H1 (cell line): ENCODE data around the gene RICTOR. TPM values are rescaled to one million over a fixed set of nuclear protein-coding genes. Genes with fewer than 3 reads are reported as not detected.

ENCODE experiments used
- polyA plus RNA-seq, 7 experiments: library from polyadenylated mRNA; depleted of rRNA in 3 of 7; stranded (reverse) in 5 of 7; unstranded in 2 of 7; fragments of >200 nt in 5 of 7; fragments of 200-250 nt in 2 of 7; gene quantifications; 1 replicate in 5 of 7; 2 replicates in 1 of 7; 4 replicates in 1 of 7; pipeline versions ENCODE4 v1.2.1 to v1.2.3, GENCODE V29; 2011 to 2013; ENCODE audit warnings: missing spikeins in 2 of 7, mixed read lengths in 2 of 7
- total RNA-seq: library from RNA; stranded (reverse); fragmentation: NEBNext Ultra II Directional; extraction: Animal tissue kit (Norgen Biotek cat#: 25700); gene quantifications from 2 replicates; pipeline ENCODE4 v1.2.1, GENCODE V29; 2021
- TF ChIP-seq, protein P1 (sequence below): fragments of 300-600 bp; sonication (generic); IDR thresholded peaks from 2 replicates; pipeline ENCODE4 v1.7.1; 2012; ENCODE audit warnings: low read length, moderate library complexity, mild to moderate bottlenecking, inconsistent platforms; ENCODE audit not compliant: insufficient replicate concordance

RICTOR gene
- total and polyA plus RNA-seq, 2 of the 8 experiments (the other 6 are each of a cell fraction or from before 2014, with no cell fraction given), result 4.3 to 26.6 TPM

DNA sequence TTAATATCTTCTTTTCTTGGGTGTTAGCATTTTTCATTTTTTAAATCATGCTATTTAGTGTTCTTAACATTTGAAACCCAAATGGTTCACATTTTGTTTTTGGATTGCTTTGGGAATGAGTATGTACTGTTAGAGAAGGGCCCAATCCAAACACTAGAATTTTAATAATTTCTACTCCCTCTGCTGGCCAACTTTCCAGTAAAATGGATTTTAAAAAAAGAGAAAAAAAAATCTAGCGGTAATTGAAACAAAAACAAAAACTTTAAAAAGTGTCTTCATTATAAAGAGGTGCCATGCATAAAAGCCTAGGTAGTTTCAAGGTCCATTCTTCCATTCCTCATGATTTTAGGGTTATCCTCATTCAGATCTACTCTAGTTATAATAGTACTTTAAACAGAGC lies 32.1 kb upstream of the RICTOR start (continued):
- TF ChIP-seq, protein P1, sequence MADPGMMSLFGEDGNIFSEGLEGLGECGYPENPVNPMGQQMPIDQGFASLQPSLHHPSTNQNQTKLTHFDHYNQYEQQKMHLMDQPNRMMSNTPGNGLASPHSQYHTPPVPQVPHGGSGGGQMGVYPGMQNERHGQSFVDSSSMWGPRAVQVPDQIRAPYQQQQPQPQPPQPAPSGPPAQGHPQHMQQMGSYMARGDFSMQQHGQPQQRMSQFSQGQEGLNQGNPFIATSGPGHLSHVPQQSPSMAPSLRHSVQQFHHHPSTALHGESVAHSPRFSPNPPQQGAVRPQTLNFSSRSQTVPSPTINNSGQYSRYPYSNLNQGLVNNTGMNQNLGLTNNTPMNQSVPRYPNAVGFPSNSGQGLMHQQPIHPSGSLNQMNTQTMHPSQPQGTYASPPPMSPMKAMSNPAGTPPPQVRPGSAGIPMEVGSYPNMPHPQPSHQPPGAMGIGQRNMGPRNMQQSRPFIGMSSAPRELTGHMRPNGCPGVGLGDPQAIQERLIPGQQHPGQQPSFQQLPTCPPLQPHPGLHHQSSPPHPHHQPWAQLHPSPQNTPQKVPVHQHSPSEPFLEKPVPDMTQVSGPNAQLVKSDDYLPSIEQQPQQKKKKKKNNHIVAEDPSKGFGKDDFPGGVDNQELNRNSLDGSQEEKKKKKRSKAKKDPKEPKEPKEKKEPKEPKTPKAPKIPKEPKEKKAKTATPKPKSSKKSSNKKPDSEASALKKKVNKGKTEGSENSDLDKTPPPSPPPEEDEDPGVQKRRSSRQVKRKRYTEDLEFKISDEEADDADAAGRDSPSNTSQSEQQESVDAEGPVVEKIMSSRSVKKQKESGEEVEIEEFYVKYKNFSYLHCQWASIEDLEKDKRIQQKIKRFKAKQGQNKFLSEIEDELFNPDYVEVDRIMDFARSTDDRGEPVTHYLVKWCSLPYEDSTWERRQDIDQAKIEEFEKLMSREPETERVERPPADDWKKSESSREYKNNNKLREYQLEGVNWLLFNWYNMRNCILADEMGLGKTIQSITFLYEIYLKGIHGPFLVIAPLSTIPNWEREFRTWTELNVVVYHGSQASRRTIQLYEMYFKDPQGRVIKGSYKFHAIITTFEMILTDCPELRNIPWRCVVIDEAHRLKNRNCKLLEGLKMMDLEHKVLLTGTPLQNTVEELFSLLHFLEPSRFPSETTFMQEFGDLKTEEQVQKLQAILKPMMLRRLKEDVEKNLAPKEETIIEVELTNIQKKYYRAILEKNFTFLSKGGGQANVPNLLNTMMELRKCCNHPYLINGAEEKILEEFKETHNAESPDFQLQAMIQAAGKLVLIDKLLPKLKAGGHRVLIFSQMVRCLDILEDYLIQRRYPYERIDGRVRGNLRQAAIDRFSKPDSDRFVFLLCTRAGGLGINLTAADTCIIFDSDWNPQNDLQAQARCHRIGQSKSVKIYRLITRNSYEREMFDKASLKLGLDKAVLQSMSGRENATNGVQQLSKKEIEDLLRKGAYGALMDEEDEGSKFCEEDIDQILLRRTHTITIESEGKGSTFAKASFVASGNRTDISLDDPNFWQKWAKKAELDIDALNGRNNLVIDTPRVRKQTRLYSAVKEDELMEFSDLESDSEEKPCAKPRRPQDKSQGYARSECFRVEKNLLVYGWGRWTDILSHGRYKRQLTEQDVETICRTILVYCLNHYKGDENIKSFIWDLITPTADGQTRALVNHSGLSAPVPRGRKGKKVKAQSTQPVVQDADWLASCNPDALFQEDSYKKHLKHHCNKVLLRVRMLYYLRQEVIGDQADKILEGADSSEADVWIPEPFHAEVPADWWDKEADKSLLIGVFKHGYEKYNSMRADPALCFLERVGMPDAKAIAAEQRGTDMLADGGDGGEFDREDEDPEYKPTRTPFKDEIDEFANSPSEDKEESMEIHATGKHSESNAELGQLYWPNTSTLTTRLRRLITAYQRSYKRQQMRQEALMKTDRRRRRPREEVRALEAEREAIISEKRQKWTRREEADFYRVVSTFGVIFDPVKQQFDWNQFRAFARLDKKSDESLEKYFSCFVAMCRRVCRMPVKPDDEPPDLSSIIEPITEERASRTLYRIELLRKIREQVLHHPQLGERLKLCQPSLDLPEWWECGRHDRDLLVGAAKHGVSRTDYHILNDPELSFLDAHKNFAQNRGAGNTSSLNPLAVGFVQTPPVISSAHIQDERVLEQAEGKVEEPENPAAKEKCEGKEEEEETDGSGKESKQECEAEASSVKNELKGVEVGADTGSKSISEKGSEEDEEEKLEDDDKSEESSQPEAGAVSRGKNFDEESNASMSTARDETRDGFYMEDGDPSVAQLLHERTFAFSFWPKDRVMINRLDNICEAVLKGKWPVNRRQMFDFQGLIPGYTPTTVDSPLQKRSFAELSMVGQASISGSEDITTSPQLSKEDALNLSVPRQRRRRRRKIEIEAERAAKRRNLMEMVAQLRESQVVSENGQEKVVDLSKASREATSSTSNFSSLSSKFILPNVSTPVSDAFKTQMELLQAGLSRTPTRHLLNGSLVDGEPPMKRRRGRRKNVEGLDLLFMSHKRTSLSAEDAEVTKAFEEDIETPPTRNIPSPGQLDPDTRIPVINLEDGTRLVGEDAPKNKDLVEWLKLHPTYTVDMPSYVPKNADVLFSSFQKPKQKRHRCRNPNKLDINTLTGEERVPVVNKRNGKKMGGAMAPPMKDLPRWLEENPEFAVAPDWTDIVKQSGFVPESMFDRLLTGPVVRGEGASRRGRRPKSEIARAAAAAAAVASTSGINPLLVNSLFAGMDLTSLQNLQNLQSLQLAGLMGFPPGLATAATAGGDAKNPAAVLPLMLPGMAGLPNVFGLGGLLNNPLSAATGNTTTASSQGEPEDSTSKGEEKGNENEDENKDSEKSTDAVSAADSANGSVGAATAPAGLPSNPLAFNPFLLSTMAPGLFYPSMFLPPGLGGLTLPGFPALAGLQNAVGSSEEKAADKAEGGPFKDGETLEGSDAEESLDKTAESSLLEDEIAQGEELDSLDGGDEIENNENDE, result no peak
